H1 (cell line): Measurements from ENCODE around the gene TBKBP1. TPM values are rescaled to one million over a fixed set of nuclear protein-coding genes. Genes with fewer than 3 reads are reported as not detected.

Experiments used
- BACH1 ChIP-seq: IDR thresholded peaks from 2 replicates; pipeline ENCODE4 v1.6.1; 2012; ENCODE audit warnings: low read length, improper control_type of control experiment
- BCL11A ChIP-seq, 2 experiments: IDR thresholded peaks; one replicate each; pipeline ENCODE4 v1.6.1; 2011; ENCODE audit warnings: low read depth in 2 of 2, low read length in 2 of 2, mild to moderate bottlenecking in 2 of 2
- CBX5 ChIP-seq: fragments of 300-800, 300-1000 bp; sonication (generic); IDR thresholded peaks from 2 replicates; pipeline ENCODE4 v1.7.1; 2016; ENCODE audit warnings: antibody characterized with exemption, low read length, low read depth
- CEBPB ChIP-seq: IDR thresholded peaks from 2 replicates; pipeline ENCODE4 v1.6.1; 2012; ENCODE audit warnings: low read depth, low read length
- CREB1 ChIP-seq: IDR thresholded peaks from 2 replicates; pipeline ENCODE4 v1.6.1; 2012; ENCODE audit warnings: inconsistent platforms
- EGR1 ChIP-seq: IDR thresholded peaks from 2 replicates; pipeline ENCODE4 v1.6.1; 2011; ENCODE audit warnings: low read depth, low read length, borderline replicate concordance
- SIRT6 ChIP-seq: IDR thresholded peaks from one replicate; pipeline ENCODE4 v1.7.1; 2012; ENCODE audit warnings: low read length, inconsistent platforms
- USF2 ChIP-seq: IDR thresholded peaks from 2 replicates; pipeline ENCODE4 v1.6.1; 2011; ENCODE audit warnings: low read length, improper control_type of control experiment
- ZNF274 ChIP-seq: IDR thresholded peaks from 2 replicates; pipeline ENCODE4 v1.7.0; 2012; ENCODE audit warnings: low read length, borderline replicate concordance; ENCODE audit errors: extremely low read depth
- polyA plus RNA-seq, 7 experiments: library from polyadenylated mRNA; depleted of rRNA in 3 of 7; stranded (reverse) in 5 of 7; unstranded in 2 of 7; fragments of >200 nt in 5 of 7; fragments of 200-250 nt in 2 of 7; gene quantifications; 1 replicate in 5 of 7; 2 replicates in 1 of 7; 4 replicates in 1 of 7; pipeline versions ENCODE4 v1.2.1 to v1.2.3, GENCODE V29; 2011 to 2013; ENCODE audit warnings: missing spikeins in 2 of 7, mixed read lengths in 2 of 7
- total RNA-seq: library from RNA; stranded (reverse); fragmentation: NEBNext Ultra II Directional; extraction: Animal tissue kit (Norgen Biotek cat#: 25700); gene quantifications from 2 replicates; pipeline ENCODE4 v1.2.1, GENCODE V29; 2021

The TBKBP1 gene
- total and polyA plus RNA-seq, 2 of the 8 experiments (the other 6 are each of a cell fraction or from before 2014, with no cell fraction given), result 6.3 to 15.1 TPM

GRCh38 chr17:47687748-47688147, 6.2 kb upstream of the TBKBP1 start (continued):
- no peak for TF ChIP-seq BCL11A (IDR thresholded peaks at IDR 0.05; ENCODE audit: low read depth in 2 of 2, low read length in 2 of 2)
- no peak for TF ChIP-seq CREB1
- no peak for TF ChIP-seq SIRT6
- TF ChIP-seq USF2, result no peak
- no peak for TF ChIP-seq EGR1
- TF ChIP-seq BACH1, result 0 out of 2 replicates have a peak, but pooled peaks have one; percentile 41
- TF ChIP-seq CBX5, result no peak
- no peak for TF ChIP-seq ZNF274
- no peak for TF ChIP-seq CEBPB
- TF ChIP-seq, all 59 proteins: peak for 7
